Measurements from ENCODE around the gene LSM14B. TPM values are rescaled to one million over a fixed set of nuclear protein-coding genes. Genes with fewer than 3 reads are reported as not detected.
"Not testable (repeated sequence)": the region's sequence is repeated elsewhere in the genome, so short reads cannot be mapped to it uniquely, and the experiment has no call there.

The LSM14B gene
- total and polyA plus RNA-seq, 8 donors = 0.58 to 27.2 (median 15.3) TPM

- H3K27ac ChIP-seq = no peak overlapping the region
- no peaks in the 10 kb centered on the region for H3K36me3 ChIP-seq
- no peak overlapping the region for H3K4me3 ChIP-seq
- H3K27me3 ChIP-seq = peaks cover 0 to 12% (median 0%) of the 10 kb centered on the region in 3 donors
- 58 to 70% (median 61%) methylated on average over 14 to 15 of the region's 15 CpGs for WGBS, 5 donors
- peaks cover 4 to 35% (median 25%) of the 10 kb centered on the region in 4 donors for H3K9me3 ChIP-seq
- DNase-seq = no peak
- TF ChIP-seq POLR2A (IDR thresholded peaks at IDR 0.05) (no peak), CTCF (IDR thresholded peaks at IDR 0.05) (no peak), EP300 (IDR thresholded peaks at IDR 0.05) (no peak), POLR2AphosphoS5 (IDR thresholded peaks at IDR 0.05) (no peak)
- no peaks in the 10 kb centered on the region for H3K4me1 ChIP-seq
- intact Hi-C loops (cut with DNase I; ENCODE audit: low total_unique reads) = no loop called here
These were observed 41.9 kb upstream of the LSM14B start for GRCh38 chr20:62080249-62080990.

- intact Hi-C loops (cut with DNase I; ENCODE audit: low total_unique reads) = no loop called here
- H3K27ac ChIP-seq = no peak overlapping the region
- no peaks in the 10 kb centered on the region for H3K4me1 ChIP-seq
- H3K36me3 ChIP-seq = no peaks in the 10 kb centered on the region
- 45 to 66% (median 59%) methylated on average over 5 of the region's 5 CpGs for WGBS, 5 donors
- peaks cover 0 to 12% (median 10%) of the 10 kb centered on the region in 4 donors for H3K9me3 ChIP-seq
- no peak for DNase-seq
- H3K4me3 ChIP-seq = no peak overlapping the region
- TF ChIP-seq POLR2A (IDR thresholded peaks at IDR 0.05) = no peak
- no peak for TF ChIP-seq EP300 (IDR thresholded peaks at IDR 0.05)
- TF ChIP-seq POLR2AphosphoS5 (IDR thresholded peaks at IDR 0.05) = no peak
- TF ChIP-seq CTCF (IDR thresholded peaks at IDR 0.05) = no peak
- peaks cover 0 to 32% (median 0%) of the 10 kb centered on the region in 3 donors for H3K27me3 ChIP-seq
These were observed 39.0 kb upstream of the LSM14B start for GRCh38 chr20:62083312-62083711.

GRCh38 chr20:62084224-62084623, 38.1 kb upstream of the LSM14B start:
- intact Hi-C loops (cut with DNase I; ENCODE audit: low total_unique reads); H3K27ac ChIP-seq; H3K36me3 ChIP-seq; DNase-seq; H3K9me3 ChIP-seq; H3K4me3 ChIP-seq; H3K4me1 ChIP-seq: not testable (repeated sequence)
- peaks cover 0 to 35% (median 0%) of the 10 kb centered on the region in 3 donors for H3K27me3 ChIP-seq
- 89 to 95% (median 91%) methylated on average over 9 of the region's 9 CpGs for WGBS, 5 donors

- H3K4me1 ChIP-seq = no peaks in the 10 kb centered on the region
- intact Hi-C loops (cut with DNase I; ENCODE audit: low total_unique reads) = no loop called here
- no peak overlapping the region for H3K27ac ChIP-seq
- H3K27me3 ChIP-seq = peaks cover 0 to 35% (median 0%) of the 10 kb centered on the region in 3 donors
- WGBS, 5 donors = 65 to 80% (median 70%) methylated on average over 7 to 9 of the region's 9 CpGs
- no peaks in the 10 kb centered on the region for H3K9me3 ChIP-seq
- TF ChIP-seq POLR2AphosphoS5 (IDR thresholded peaks at IDR 0.05) (no peak), POLR2A (IDR thresholded peaks at IDR 0.05) (no peak), EP300 (IDR thresholded peaks at IDR 0.05) (no peak), CTCF (IDR thresholded peaks at IDR 0.05) (no peak)
- DNase-seq = no peak
- H3K36me3 ChIP-seq = no peaks in the 10 kb centered on the region
- H3K4me3 ChIP-seq = no peak overlapping the region
These were observed 37.1 kb upstream of the LSM14B start for GRCh38 chr20:62085206-62085605.

GRCh38 chr20:62087227-62087626, 35.0 kb upstream of the LSM14B start:
- Histone ChIP-seq H3K4me1 (no peaks in the 10 kb centered on the region), H3K27ac (no peak overlapping the region), H3K4me3 (no peak overlapping the region), H3K27me3 (peaks cover 0 to 42% (median 0%) of the 10 kb centered on the region in 3 donors), H3K9me3 (no peaks in the 10 kb centered on the region), H3K36me3 (no peaks in the 10 kb centered on the region)
- intact Hi-C loops (cut with DNase I; ENCODE audit: low total_unique reads) = no loop called here
- 21 to 36% (median 32%) methylated on average over 11 of the region's 11 CpGs for WGBS, 5 donors
- DNase-seq = no peak
- no peak for TF ChIP-seq POLR2AphosphoS5 (IDR thresholded peaks at IDR 0.05)
- no peak for TF ChIP-seq CTCF (IDR thresholded peaks at IDR 0.05)
